GM21723 (cell line): ENCODE results near the gene DSG3.

Experiments
- ATAC-seq: cut with Tn5 transposase; IDR thresholded peaks from one replicate; pipeline ENCODE4 v1.9.1; 2021; ENCODE audit warnings: mild to moderate bottlenecking, moderate library complexity; ENCODE audit not compliant: unreplicated experiment

DSG3 gene

GRCh38 chr18:31513189-31513935 lies 65.8 kb downstream of the DSG3 start:
- no peak for ATAC-seq

DNA sequence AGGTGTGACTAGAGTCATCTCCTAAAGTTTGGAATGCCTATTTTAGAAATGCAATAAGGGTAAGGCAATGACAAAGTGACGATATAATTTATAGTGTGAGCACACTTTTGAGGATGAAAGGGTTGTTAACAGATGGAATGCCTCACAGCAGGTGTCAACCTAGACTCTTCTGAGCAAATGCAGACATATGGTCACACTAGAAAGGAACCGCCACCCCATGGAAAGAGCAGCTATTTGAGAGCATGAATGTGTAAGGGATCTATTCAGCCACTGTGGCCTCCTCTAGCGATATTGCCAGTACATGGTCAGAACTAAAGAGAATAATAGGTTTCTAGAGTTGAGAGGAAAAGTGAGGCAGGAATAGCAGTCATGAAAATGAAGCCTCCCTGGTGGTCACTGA lies 68.9 kb downstream of the DSG3 start:
- ATAC-seq, result no peak

GRCh38 chr18:31526374-31526773 lies 78.8 kb downstream of the DSG3 start:
- ATAC-seq, result no peak
